Measurements from ENCODE around the gene KIF3B. TPM values are rescaled to one million over a fixed set of nuclear protein-coding genes. Genes with fewer than 3 reads are reported as not detected.

KIF3B gene
- 26.1 and 37.0 TPM in 2 replicates for total RNA-seq

GRCh38 chr20:32277361-32278198 is at the start of gene KIF3B:
TSS of gene KIF3B (plus strand) at chr20:32277651. CDS start at chr20:32309778, 32,127 bp downstream.

GRCh38 chr20:32357869-32358631 is 80.6 kb downstream of the KIF3B start, which contains the start of gene ASXL1:
TSS of gene ASXL1 (plus strand) at chr20:32358331. CDS start at chr20:32358776, 445 bp downstream.

Other genes with a start within 250 kb of the KIF3B start
- under 0.01 TPM in 1 of 2 replicates, not detected in the other for gene HCK, start 225.4 kb upstream of the KIF3B start, total RNA-seq
- 22.2 and 24.9 TPM in 2 replicates for gene TM9SF4, start 167.9 kb upstream of the KIF3B start, total RNA-seq
- 2.2 and 2.4 TPM in 2 replicates for gene PLAGL2, start 69.9 kb upstream of the KIF3B start, total RNA-seq
- gene POFUT1, start 69.8 kb upstream of the KIF3B start, total RNA-seq: 33.6 and 34.9 TPM in 2 replicates
- 39.1 and 39.3 TPM in 2 replicates for gene ASXL1, start 80.7 kb downstream of the KIF3B start, total RNA-seq